Measurements from ENCODE around the gene KDM4B.

KDM4B gene

GRCh38 chr19:5057860-5058259 lies 88.9 kb downstream of the KDM4B start:
- no peak for DNase-seq (ENCODE audit: low read depth)
- Histone ChIP-seq H3K4me1 (ENCODE audit: control insufficient read depth, insufficient read depth, low read length) (no peaks in the 10 kb centered on the region), H3K36me3 (ENCODE audit: control insufficient read depth, insufficient read depth, low read length, severe bottlenecking) (peaks cover 36% of the 10 kb centered on the region), H3K9me3 (ENCODE audit: control insufficient read depth, low read length) (peaks cover 2% of the 10 kb centered on the region), H3K9ac (ENCODE audit: low read length) (no peak overlapping the region), H3K27me3 (replicated peaks; ENCODE audit: control insufficient read depth, insufficient read depth, low read length) (no peaks in the 10 kb centered on the region), H3K4me3 (ENCODE audit: low read length) (no peak overlapping the region)

DNA sequence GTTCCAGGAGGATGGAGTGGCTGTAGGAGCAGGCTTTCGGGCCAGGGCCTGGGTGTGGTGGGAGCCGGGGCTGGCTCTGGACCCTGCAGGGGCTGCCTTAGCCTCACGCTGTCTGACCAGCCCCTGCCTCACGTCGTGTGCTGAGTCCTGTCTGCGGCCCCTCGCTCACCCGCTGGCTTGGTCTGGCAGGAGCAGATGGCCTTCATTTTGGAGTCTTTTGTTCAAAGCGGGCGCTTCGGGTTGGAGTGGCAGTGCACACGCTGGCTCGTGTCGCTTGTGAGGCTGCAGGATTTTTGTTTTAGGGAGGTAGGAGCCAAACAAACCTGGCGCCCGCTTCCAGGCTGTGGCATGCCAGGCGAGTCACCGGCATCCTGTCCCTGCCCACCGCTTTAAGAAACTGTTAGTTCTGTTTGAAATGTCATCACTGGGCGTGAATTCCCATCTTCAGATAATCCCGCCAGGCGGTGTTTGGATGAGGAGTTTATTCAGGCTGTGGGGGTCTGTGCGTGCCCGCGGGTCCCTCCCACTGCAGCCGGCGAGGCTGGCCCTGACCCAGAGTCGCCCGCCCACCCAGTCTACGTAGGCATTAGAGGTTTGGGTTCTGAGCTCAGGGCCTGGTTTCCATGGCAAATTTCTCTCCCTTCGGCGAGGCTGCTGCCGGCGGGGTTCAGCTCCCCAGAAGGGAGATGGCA lies 89.8 kb downstream of the KDM4B start:
- peak; percentile 19 for DNase-seq (ENCODE audit: low read depth)
- Histone ChIP-seq H3K36me3 (ENCODE audit: control insufficient read depth, insufficient read depth, low read length, severe bottlenecking) (peaks cover 39% of the 10 kb centered on the region), H3K4me1 (ENCODE audit: control insufficient read depth, insufficient read depth, low read length) (no peaks in the 10 kb centered on the region), H3K27me3 (replicated peaks; ENCODE audit: control insufficient read depth, insufficient read depth, low read length) (no peaks in the 10 kb centered on the region), H3K9me3 (ENCODE audit: control insufficient read depth, low read length) (peaks cover 5% of the 10 kb centered on the region), H3K4me3 (ENCODE audit: low read length) (no peak overlapping the region), H3K9ac (ENCODE audit: low read length) (no peak overlapping the region)

DNA sequence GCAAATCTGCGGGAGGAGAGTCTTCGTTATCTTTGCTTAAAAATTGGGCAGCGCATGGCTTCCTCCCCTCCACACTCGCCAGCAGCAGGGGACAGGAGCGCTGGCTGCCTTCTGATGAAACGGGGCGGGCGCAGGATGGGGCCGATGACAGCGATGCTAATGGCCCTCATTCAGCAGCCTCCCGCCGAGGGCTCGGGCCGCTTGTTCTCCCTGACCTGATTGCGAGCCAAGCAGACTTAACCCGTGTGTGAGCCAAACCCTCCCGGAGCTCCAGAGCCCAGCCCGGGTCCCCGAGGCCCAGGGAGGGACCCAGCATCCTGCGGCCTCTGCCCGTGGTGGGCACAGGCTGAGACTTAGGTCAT lies 90.3 kb downstream of the KDM4B start:
- H3K4me3 ChIP-seq (ENCODE audit: low read length) = no peak overlapping the region
- H3K27me3 ChIP-seq (replicated peaks; ENCODE audit: control insufficient read depth, insufficient read depth, low read length) = no peaks in the 10 kb centered on the region
- H3K36me3 ChIP-seq (ENCODE audit: control insufficient read depth, insufficient read depth, low read length, severe bottlenecking) = peaks cover 42% of the 10 kb centered on the region
- H3K9ac ChIP-seq (ENCODE audit: low read length) = no peak overlapping the region
- no peaks in the 10 kb centered on the region for H3K4me1 ChIP-seq (ENCODE audit: control insufficient read depth, insufficient read depth, low read length)
- DNase-seq (ENCODE audit: low read depth) = no peak
- H3K9me3 ChIP-seq (ENCODE audit: control insufficient read depth, low read length) = peaks cover 5% of the 10 kb centered on the region

GRCh38 chr19:5059793-5060192 lies 90.9 kb downstream of the KDM4B start:
- Histone ChIP-seq H3K9ac (ENCODE audit: low read length) (no peak overlapping the region), H3K36me3 (ENCODE audit: control insufficient read depth, insufficient read depth, low read length, severe bottlenecking) (peaks cover 43% of the 10 kb centered on the region), H3K4me3 (ENCODE audit: low read length) (no peak overlapping the region), H3K9me3 (ENCODE audit: control insufficient read depth, low read length) (peaks cover 5% of the 10 kb centered on the region), H3K27me3 (replicated peaks; ENCODE audit: control insufficient read depth, insufficient read depth, low read length) (no peaks in the 10 kb centered on the region), H3K4me1 (ENCODE audit: control insufficient read depth, insufficient read depth, low read length) (no peaks in the 10 kb centered on the region)
- DNase-seq (ENCODE audit: low read depth) = no peak

DNA sequence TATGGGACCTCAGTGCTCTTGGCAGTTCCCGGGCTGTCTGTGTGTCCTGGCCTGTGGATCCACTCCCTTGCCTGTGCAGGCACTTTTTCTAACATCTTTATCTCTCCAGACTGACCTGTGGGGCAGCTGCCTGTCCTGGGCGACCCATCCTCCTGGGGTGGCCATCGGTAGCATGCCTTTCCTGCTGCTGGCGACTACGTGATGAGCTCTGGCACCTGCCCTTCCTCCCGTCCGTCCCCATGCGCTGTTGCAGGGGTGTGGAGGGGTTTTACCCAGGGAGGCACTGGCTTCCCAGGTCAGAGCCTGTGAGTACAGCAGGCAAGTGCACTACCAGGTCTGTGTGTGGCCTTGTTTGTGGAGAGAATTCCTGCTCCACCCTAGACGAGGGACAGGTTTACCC lies 93.3 kb downstream of the KDM4B start:
- H3K4me3 ChIP-seq (ENCODE audit: low read length) = no peak overlapping the region
- no peak for DNase-seq (ENCODE audit: low read depth)
- H3K9me3 ChIP-seq (ENCODE audit: control insufficient read depth, low read length) = peaks cover 5% of the 10 kb centered on the region
- no peaks in the 10 kb centered on the region for H3K27me3 ChIP-seq (replicated peaks; ENCODE audit: control insufficient read depth, insufficient read depth, low read length)
- no peaks in the 10 kb centered on the region for H3K4me1 ChIP-seq (ENCODE audit: control insufficient read depth, insufficient read depth, low read length)
- peaks cover 52% of the 10 kb centered on the region for H3K36me3 ChIP-seq (ENCODE audit: control insufficient read depth, insufficient read depth, low read length, severe bottlenecking)
- no peak overlapping the region for H3K9ac ChIP-seq (ENCODE audit: low read length)

DNA sequence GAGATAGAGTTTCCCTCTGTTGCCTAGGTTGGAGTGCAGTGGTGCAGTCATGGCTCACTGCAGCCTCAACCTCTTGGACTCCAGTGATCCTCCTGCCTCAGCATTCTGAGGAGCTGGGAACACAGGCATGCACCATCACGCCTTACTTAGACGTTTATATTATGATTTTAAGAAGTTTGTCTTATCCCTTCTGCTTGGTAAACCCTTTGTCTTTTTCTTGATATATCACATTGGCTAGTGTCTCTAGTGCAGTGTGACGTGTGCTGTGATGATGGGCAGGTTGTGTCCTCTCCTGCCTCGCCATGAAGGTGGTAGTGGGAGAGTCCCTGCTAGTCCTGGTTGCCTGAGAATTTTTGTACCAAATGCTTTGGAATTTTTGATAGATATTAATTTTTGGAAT lies 93.9 kb downstream of the KDM4B start:
- peaks cover 5% of the 10 kb centered on the region for H3K9me3 ChIP-seq (ENCODE audit: control insufficient read depth, low read length)
- no peaks in the 10 kb centered on the region for H3K4me1 ChIP-seq (ENCODE audit: control insufficient read depth, insufficient read depth, low read length)
- no peak for DNase-seq (ENCODE audit: low read depth)
- no peak overlapping the region for H3K9ac ChIP-seq (ENCODE audit: low read length)
- no peaks in the 10 kb centered on the region for H3K27me3 ChIP-seq (replicated peaks; ENCODE audit: control insufficient read depth, insufficient read depth, low read length)
- H3K36me3 ChIP-seq (ENCODE audit: control insufficient read depth, insufficient read depth, low read length, severe bottlenecking) = peaks cover 46% of the 10 kb centered on the region
- no peak overlapping the region for H3K4me3 ChIP-seq (ENCODE audit: low read length)

- peaks cover 5% of the 10 kb centered on the region for H3K9me3 ChIP-seq (ENCODE audit: control insufficient read depth, low read length)
- H3K36me3 ChIP-seq (ENCODE audit: control insufficient read depth, insufficient read depth, low read length, severe bottlenecking) = peaks cover 46% of the 10 kb centered on the region
- no peak for DNase-seq (ENCODE audit: low read depth)
- H3K9ac ChIP-seq (ENCODE audit: low read length) = no peak overlapping the region
- H3K27me3 ChIP-seq (replicated peaks; ENCODE audit: control insufficient read depth, insufficient read depth, low read length) = no peaks in the 10 kb centered on the region
- no peaks in the 10 kb centered on the region for H3K4me1 ChIP-seq (ENCODE audit: control insufficient read depth, insufficient read depth, low read length)
- no peak overlapping the region for H3K4me3 ChIP-seq (ENCODE audit: low read length)
Observed at GRCh38 chr19:5063873-5064645, 95.1 kb downstream of the KDM4B start.

- Histone ChIP-seq H3K27me3 (replicated peaks; ENCODE audit: control insufficient read depth, insufficient read depth, low read length) (no peaks in the 10 kb centered on the region), H3K4me1 (ENCODE audit: control insufficient read depth, insufficient read depth, low read length) (no peaks in the 10 kb centered on the region), H3K9ac (ENCODE audit: low read length) (no peak overlapping the region), H3K4me3 (ENCODE audit: low read length) (no peak overlapping the region), H3K36me3 (ENCODE audit: control insufficient read depth, insufficient read depth, low read length, severe bottlenecking) (peaks cover 46% of the 10 kb centered on the region), H3K9me3 (ENCODE audit: control insufficient read depth, low read length) (peaks cover 5% of the 10 kb centered on the region)
- DNase-seq (ENCODE audit: low read depth) = no peak
Observed at GRCh38 chr19:5064896-5065295, 96.0 kb downstream of the KDM4B start.

DNA sequence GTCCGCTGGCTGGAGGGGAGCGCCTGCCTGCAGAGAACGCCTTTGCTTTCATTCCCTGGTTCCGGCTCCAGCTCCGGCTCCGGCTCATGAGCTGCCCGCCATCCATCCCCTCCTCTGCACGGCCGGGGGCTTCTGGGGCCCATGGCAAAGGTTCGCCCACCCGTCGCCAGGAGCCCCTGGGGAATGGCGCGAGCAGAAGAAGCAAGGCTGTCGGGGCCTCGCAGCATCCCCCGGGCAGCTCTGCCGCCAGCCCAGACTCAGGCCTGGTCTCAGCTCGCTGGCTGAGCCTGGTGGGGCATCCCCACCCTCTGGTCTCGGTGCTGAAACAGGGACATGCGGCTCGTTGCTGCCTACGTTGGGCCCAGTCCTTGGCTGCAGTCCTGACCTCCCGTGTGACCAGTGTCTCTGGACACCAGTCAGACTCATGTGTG lies 96.8 kb downstream of the KDM4B start:
- peaks cover 46% of the 10 kb centered on the region for H3K36me3 ChIP-seq (ENCODE audit: control insufficient read depth, insufficient read depth, low read length, severe bottlenecking)

GRCh38 chr19:5066768-5067167 lies 97.9 kb downstream of the KDM4B start:
- Histone ChIP-seq H3K27me3 (replicated peaks; ENCODE audit: control insufficient read depth, insufficient read depth, low read length) (no peaks in the 10 kb centered on the region), H3K36me3 (ENCODE audit: control insufficient read depth, insufficient read depth, low read length, severe bottlenecking) (peaks cover 49% of the 10 kb centered on the region), H3K4me3 (ENCODE audit: low read length) (no peak overlapping the region), H3K4me1 (ENCODE audit: control insufficient read depth, insufficient read depth, low read length) (peaks cover 3% of the 10 kb centered on the region), H3K9ac (ENCODE audit: low read length) (no peak overlapping the region), H3K9me3 (ENCODE audit: control insufficient read depth, low read length) (peaks cover 5% of the 10 kb centered on the region)
- DNase-seq (ENCODE audit: low read depth) = no peak

More for the DNA sequence above, 96.8 kb downstream of the KDM4B start:
- DNase-seq (ENCODE audit: low read depth) = no peak
- Histone ChIP-seq H3K4me3 (ENCODE audit: low read length) (no peak overlapping the region), H3K9me3 (ENCODE audit: control insufficient read depth, low read length) (peaks cover 5% of the 10 kb centered on the region), H3K9ac (ENCODE audit: low read length) (no peak overlapping the region), H3K4me1 (ENCODE audit: control insufficient read depth, insufficient read depth, low read length) (no peaks in the 10 kb centered on the region), H3K27me3 (replicated peaks; ENCODE audit: control insufficient read depth, insufficient read depth, low read length) (no peaks in the 10 kb centered on the region)

GRCh38 chr19:5067678-5068077 lies 98.8 kb downstream of the KDM4B start:
- peaks cover 7% of the 10 kb centered on the region for H3K4me1 ChIP-seq (ENCODE audit: control insufficient read depth, insufficient read depth, low read length)
- H3K36me3 ChIP-seq (ENCODE audit: control insufficient read depth, insufficient read depth, low read length, severe bottlenecking) = peaks cover 43% of the 10 kb centered on the region
- H3K4me3 ChIP-seq (ENCODE audit: low read length) = no peak overlapping the region
- no peak overlapping the region for H3K9ac ChIP-seq (ENCODE audit: low read length)
- peaks cover 5% of the 10 kb centered on the region for H3K9me3 ChIP-seq (ENCODE audit: control insufficient read depth, low read length)
- H3K27me3 ChIP-seq (replicated peaks; ENCODE audit: control insufficient read depth, insufficient read depth, low read length) = no peaks in the 10 kb centered on the region
- DNase-seq (ENCODE audit: low read depth) = no peak

All from adipocyte (in vitro differentiated cells).